PFSK-1 (cell line): ENCODE data around the gene ABLIM2. TPM values are rescaled to one million over a fixed set of nuclear protein-coding genes. Genes with fewer than 3 reads are reported as not detected.

ENCODE experiments used
- FOXP2 ChIP-seq: optimal IDR thresholded peaks from 2 replicates; pipeline ENCODE3; 2011; ENCODE audit warnings: borderline replicate concordance, control low read depth, inconsistent platforms; ENCODE audit not compliant: insufficient read depth; ENCODE audit errors: extremely low read length, extremely low read depth
- POLR2AphosphoS5 ChIP-seq: IDR thresholded peaks from 2 replicates; pipeline ENCODE4 v1.6.1; 2012; ENCODE audit warnings: low read depth, mild to moderate bottlenecking, control low read depth, low read length, moderate library complexity
- REST ChIP-seq, 2 experiments: IDR thresholded peaks; 2 replicates each; pipeline versions ENCODE4 v1.6.1 to v1.8.0; 2011 to 2012; ENCODE audit warnings: low read depth in 2 of 2, low read length in 2 of 2, control low read depth in 1 of 2, inconsistent platforms in 1 of 2, mild to moderate bottlenecking in 1 of 2, moderate library complexity in 1 of 2; ENCODE audit not compliant: insufficient read depth in 1 of 2
- SIN3A ChIP-seq: IDR thresholded peaks from 2 replicates; pipeline ENCODE4 v1.6.1; 2012; ENCODE audit warnings: mild to moderate bottlenecking, low read length, moderate library complexity, borderline replicate concordance; ENCODE audit not compliant: insufficient read depth
- TAF1 ChIP-seq: IDR thresholded peaks from 2 replicates; pipeline ENCODE4 v1.6.1; 2012; ENCODE audit warnings: low read length, control low read depth, borderline replicate concordance; ENCODE audit not compliant: insufficient read depth
- polyA plus RNA-seq: library from polyadenylated mRNA; unstranded; fragments of >200 nt; gene quantifications from one replicate; pipeline ENCODE4 v1.2.1, GENCODE V29; 2012; ENCODE audit warnings: low read depth, missing spikeins; ENCODE audit not compliant: insufficient read length

The ABLIM2 gene
- 2.7 TPM for polyA plus RNA-seq

DNA sequence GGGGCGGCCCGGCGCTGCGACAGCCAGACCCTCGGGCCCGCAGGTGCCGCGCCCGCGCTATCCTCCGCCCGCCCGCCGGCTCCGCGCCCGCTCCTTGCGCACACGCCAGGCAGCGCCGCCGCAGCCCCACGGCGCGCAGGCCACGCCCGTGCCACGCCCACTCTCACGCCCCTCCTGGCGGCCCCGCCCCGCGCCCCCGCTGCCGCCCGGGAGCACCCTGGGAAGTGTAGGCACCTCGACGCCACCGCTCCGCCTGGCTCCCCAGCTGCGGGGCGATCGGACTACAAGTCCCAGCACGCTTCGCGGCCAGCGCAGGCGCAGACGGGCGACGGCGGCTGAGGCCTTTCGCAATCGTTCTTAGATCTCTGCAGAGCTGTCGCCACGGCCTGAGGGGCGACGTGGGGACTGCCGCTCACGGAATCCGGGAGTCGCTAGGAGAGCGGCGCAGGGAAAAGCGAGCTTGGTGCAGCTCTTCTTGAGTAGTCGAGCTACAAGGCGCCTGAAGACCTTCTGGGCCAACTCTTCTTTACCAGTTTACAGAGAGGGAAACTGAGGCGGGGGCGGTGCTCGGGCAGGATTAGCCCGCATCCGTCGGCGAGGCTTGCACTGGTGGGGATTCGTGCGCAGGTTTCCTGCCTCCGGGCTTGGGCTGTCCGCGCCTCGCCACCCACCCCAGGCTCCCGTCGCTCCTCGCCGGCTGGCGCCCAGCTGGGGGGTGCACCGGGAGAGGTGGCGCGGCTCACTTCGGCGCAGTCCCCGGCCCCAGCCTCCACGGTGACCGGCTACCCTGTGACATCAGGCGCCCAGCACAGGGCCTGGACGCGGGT is at the start of gene ABLIM2:
ABLIM2 (minus strand) TSS at position 104 of the 827 bp plus-strand sequence. CDS start 124 bp downstream, outside the sequence.
- TF ChIP-seq POLR2AphosphoS5 (peak; percentile 89; the same call in 1 of the 2 replicates), REST (IDR thresholded peaks at IDR 0.05; ENCODE audit: insufficient read depth in 1 of 2, low read depth in 2 of 2, low read length in 2 of 2) (no peak), TAF1 (no peak)

GRCh38 chr4:8207314-8207713 is 48.7 kb upstream of the ABLIM2 start:
- TF ChIP-seq FOXP2 = no peak
- no peak for TF ChIP-seq POLR2AphosphoS5
- TF ChIP-seq REST (IDR thresholded peaks at IDR 0.05; ENCODE audit: insufficient read depth in 1 of 2, low read depth in 2 of 2, low read length in 2 of 2) = no peak
- no peak for TF ChIP-seq TAF1
- TF ChIP-seq SIN3A = no peak

GRCh38 chr4:8205749-8206611 is 47.4 kb upstream of the ABLIM2 start:
- no peak for TF ChIP-seq SIN3A
- TF ChIP-seq FOXP2 = no peak
- no peak for TF ChIP-seq TAF1
- TF ChIP-seq POLR2AphosphoS5 = no peak
- no peak for TF ChIP-seq REST (IDR thresholded peaks at IDR 0.05; ENCODE audit: insufficient read depth in 1 of 2, low read depth in 2 of 2, low read length in 2 of 2)

GRCh38 chr4:8205241-8205707 is 46.7 kb upstream of the ABLIM2 start:
- no peak for TF ChIP-seq POLR2AphosphoS5
- TF ChIP-seq TAF1 = no peak
- TF ChIP-seq REST (IDR thresholded peaks at IDR 0.05; ENCODE audit: insufficient read depth in 1 of 2, low read depth in 2 of 2, low read length in 2 of 2) = no peak
- TF ChIP-seq SIN3A = no peak
- TF ChIP-seq FOXP2 = no peak
